PFSK-1 (cell line): Measurements from ENCODE around the gene CACNA1H.

ENCODE experiments used
- FOXP2 ChIP-seq: optimal IDR thresholded peaks from 2 replicates; pipeline ENCODE3; 2011; ENCODE audit warnings: borderline replicate concordance, control low read depth, inconsistent platforms; ENCODE audit not compliant: insufficient read depth; ENCODE audit errors: extremely low read length, extremely low read depth
- POLR2AphosphoS5 ChIP-seq: IDR thresholded peaks from 2 replicates; pipeline ENCODE4 v1.6.1; 2012; ENCODE audit warnings: low read depth, mild to moderate bottlenecking, control low read depth, low read length, moderate library complexity
- SIN3A ChIP-seq: IDR thresholded peaks from 2 replicates; pipeline ENCODE4 v1.6.1; 2012; ENCODE audit warnings: mild to moderate bottlenecking, low read length, moderate library complexity, borderline replicate concordance; ENCODE audit not compliant: insufficient read depth
- TAF1 ChIP-seq: IDR thresholded peaks from 2 replicates; pipeline ENCODE4 v1.6.1; 2012; ENCODE audit warnings: low read length, control low read depth, borderline replicate concordance; ENCODE audit not compliant: insufficient read depth
- TF ChIP-seq, protein P1 (sequence below), 2 experiments: IDR thresholded peaks; 2 replicates each; pipeline versions ENCODE4 v1.6.1 to v1.8.0; 2011 to 2012; ENCODE audit warnings: low read depth in 2 of 2, low read length in 2 of 2, control low read depth in 1 of 2, inconsistent platforms in 1 of 2, mild to moderate bottlenecking in 1 of 2, moderate library complexity in 1 of 2; ENCODE audit not compliant: insufficient read depth in 1 of 2

CACNA1H gene

GRCh38 chr16:1264345-1265089, 111.6 kb downstream of the CACNA1H start:
- no peak for TF ChIP-seq TAF1
- no peak for TF ChIP-seq SIN3A
- TF ChIP-seq, protein P1, sequence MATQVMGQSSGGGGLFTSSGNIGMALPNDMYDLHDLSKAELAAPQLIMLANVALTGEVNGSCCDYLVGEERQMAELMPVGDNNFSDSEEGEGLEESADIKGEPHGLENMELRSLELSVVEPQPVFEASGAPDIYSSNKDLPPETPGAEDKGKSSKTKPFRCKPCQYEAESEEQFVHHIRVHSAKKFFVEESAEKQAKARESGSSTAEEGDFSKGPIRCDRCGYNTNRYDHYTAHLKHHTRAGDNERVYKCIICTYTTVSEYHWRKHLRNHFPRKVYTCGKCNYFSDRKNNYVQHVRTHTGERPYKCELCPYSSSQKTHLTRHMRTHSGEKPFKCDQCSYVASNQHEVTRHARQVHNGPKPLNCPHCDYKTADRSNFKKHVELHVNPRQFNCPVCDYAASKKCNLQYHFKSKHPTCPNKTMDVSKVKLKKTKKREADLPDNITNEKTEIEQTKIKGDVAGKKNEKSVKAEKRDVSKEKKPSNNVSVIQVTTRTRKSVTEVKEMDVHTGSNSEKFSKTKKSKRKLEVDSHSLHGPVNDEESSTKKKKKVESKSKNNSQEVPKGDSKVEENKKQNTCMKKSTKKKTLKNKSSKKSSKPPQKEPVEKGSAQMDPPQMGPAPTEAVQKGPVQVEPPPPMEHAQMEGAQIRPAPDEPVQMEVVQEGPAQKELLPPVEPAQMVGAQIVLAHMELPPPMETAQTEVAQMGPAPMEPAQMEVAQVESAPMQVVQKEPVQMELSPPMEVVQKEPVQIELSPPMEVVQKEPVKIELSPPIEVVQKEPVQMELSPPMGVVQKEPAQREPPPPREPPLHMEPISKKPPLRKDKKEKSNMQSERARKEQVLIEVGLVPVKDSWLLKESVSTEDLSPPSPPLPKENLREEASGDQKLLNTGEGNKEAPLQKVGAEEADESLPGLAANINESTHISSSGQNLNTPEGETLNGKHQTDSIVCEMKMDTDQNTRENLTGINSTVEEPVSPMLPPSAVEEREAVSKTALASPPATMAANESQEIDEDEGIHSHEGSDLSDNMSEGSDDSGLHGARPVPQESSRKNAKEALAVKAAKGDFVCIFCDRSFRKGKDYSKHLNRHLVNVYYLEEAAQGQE (IDR thresholded peaks at IDR 0.05; ENCODE audit: insufficient read depth in 1 of 2, low read depth in 2 of 2, low read length in 2 of 2), result no peak
- TF ChIP-seq FOXP2, result no peak
- no peak for TF ChIP-seq POLR2AphosphoS5

GRCh38 chr16:1265090-1265630, 112.3 kb downstream of the CACNA1H start:
- TF ChIP-seq SIN3A (no peak), FOXP2 (no peak), POLR2AphosphoS5 (no peak), TAF1 (no peak)
- TF ChIP-seq, protein P1 (IDR thresholded peaks at IDR 0.05; ENCODE audit: insufficient read depth in 1 of 2, low read depth in 2 of 2, low read length in 2 of 2), result no peak

GRCh38 chr16:1265826-1266225, 112.9 kb downstream of the CACNA1H start:
- TF ChIP-seq, protein P1 (IDR thresholded peaks at IDR 0.05; ENCODE audit: insufficient read depth in 1 of 2, low read depth in 2 of 2, low read length in 2 of 2), result no peak
- TF ChIP-seq SIN3A, result no peak
- TF ChIP-seq FOXP2, result no peak
- TF ChIP-seq TAF1, result no peak
- no peak for TF ChIP-seq POLR2AphosphoS5

GRCh38 chr16:1271380-1271723, 118.4 kb downstream of the CACNA1H start:
- no peak for TF ChIP-seq TAF1
- TF ChIP-seq POLR2AphosphoS5, result no peak
- no peak for TF ChIP-seq SIN3A
- TF ChIP-seq, protein P1 (IDR thresholded peaks at IDR 0.05; ENCODE audit: insufficient read depth in 1 of 2, low read depth in 2 of 2, low read length in 2 of 2), result no peak
- TF ChIP-seq FOXP2, result no peak
